Measurements from ENCODE around the gene ZNRF3. TPM values are rescaled to one million over a fixed set of nuclear protein-coding genes. Genes with fewer than 3 reads are reported as not detected.

ZNRF3 gene
- total and polyA plus RNA-seq, 4 donors, result 3.5 to 10.2 (median 6.9) TPM

DNA sequence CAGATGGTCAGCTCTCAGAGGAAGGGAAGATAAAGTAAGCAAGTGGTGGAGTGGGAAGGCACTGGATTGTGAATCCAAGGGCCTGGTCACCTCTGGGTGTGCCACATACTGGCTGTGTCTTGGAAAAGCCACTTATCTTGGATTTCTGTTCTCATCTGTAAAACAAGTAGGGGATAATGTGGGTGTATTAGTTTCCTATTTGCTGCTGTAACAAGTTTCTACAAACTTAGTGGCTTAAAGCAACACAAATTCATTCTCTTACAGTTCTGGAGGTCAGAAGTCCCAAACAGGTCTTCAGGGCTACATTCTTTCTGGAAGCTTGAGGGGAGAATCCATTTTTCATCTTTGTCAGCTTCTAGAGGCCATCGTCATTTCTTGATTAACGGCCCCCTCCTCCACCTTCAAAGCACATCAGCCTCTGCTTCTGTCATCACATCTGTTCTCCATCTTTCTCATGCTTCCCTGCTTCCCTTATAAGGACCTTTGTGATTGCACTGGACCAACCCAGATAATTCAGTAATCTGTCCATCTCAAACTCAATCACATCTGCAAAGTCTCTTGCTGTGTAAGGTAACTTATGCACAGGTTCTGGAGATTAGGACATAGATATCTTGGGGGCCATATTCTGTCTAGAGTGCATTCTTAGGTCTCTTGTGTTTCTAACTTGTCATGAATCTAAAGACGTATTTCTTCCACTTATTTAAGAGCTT is 102.4 kb downstream of the ZNRF3 start:
- no peak overlapping the region for H3K27ac ChIP-seq (ENCODE audit: low read depth in 1 of 2, low read length in 1 of 2)
- peaks cover 0 to 9% (median 2%) of the 10 kb centered on the region in 4 donors for H3K36me3 ChIP-seq (ENCODE audit: control insufficient read depth in 4 of 4, insufficient read depth in 4 of 4, low read length in 4 of 4)
- no peak overlapping the region for H3K9ac ChIP-seq (ENCODE audit: insufficient read depth in 1 of 2, low read length in 2 of 2)
- TF ChIP-seq, protein P1, sequence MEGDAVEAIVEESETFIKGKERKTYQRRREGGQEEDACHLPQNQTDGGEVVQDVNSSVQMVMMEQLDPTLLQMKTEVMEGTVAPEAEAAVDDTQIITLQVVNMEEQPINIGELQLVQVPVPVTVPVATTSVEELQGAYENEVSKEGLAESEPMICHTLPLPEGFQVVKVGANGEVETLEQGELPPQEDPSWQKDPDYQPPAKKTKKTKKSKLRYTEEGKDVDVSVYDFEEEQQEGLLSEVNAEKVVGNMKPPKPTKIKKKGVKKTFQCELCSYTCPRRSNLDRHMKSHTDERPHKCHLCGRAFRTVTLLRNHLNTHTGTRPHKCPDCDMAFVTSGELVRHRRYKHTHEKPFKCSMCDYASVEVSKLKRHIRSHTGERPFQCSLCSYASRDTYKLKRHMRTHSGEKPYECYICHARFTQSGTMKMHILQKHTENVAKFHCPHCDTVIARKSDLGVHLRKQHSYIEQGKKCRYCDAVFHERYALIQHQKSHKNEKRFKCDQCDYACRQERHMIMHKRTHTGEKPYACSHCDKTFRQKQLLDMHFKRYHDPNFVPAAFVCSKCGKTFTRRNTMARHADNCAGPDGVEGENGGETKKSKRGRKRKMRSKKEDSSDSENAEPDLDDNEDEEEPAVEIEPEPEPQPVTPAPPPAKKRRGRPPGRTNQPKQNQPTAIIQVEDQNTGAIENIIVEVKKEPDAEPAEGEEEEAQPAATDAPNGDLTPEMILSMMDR (IDR thresholded peaks at IDR 0.05; ENCODE audit: control extremely low read depth, extremely low read depth), result no peak
- ATAC-seq (ENCODE audit: insufficient read depth, low FRiP score), result no peak
- no peak overlapping the region for H3K4me3 ChIP-seq
- no peaks in the 10 kb centered on the region for H3K9me3 ChIP-seq (ENCODE audit: control insufficient read depth in 4 of 4, insufficient read depth in 3 of 4, low read length in 3 of 4)
- peaks cover 0 to 23% (median 16%) of the 10 kb centered on the region in 5 donors for H3K4me1 ChIP-seq (ENCODE audit: control insufficient read depth in 5 of 5, insufficient read depth in 5 of 5, low read length in 5 of 5)
- WGBS, 2 donors, result 57 to 86% methylated on average over 3 of the region's 3 CpGs
- H3K27me3 ChIP-seq (ENCODE audit: control insufficient read depth in 3 of 3, insufficient read depth in 3 of 3, low read length in 2 of 3), result no peaks in the 10 kb centered on the region
- DNase-seq, result no peak

DNA sequence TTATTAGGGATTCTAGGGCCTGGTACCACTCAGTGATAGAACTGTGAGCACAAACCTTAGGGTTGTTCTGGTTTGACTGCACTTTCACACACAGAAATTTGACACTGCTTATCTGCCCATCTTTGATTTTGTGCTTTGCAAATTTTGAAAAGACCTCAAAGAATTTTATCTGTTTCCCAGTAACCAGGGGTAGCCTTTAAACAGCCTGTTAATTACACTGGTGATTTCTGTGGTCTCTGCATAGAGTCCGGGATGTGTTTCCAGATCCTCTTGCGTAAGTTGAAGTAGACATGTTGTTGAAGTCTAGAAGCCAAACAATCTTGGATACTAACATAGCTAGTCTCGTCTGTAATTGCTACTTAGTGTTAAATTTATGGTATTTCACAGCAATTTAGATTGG is 103.0 kb downstream of the ZNRF3 start:
- Histone ChIP-seq H3K4me1 (ENCODE audit: control insufficient read depth in 5 of 5, insufficient read depth in 5 of 5, low read length in 5 of 5) (peaks cover 0 to 23% (median 16%) of the 10 kb centered on the region in 5 donors), H3K9ac (ENCODE audit: insufficient read depth in 1 of 2, low read length in 2 of 2) (no peak overlapping the region), H3K9me3 (ENCODE audit: control insufficient read depth in 4 of 4, insufficient read depth in 3 of 4, low read length in 3 of 4) (no peaks in the 10 kb centered on the region), H3K4me3 (no peak overlapping the region), H3K27ac (ENCODE audit: low read depth in 1 of 2, low read length in 1 of 2) (no peak overlapping the region), H3K27me3 (ENCODE audit: control insufficient read depth in 3 of 3, insufficient read depth in 3 of 3, low read length in 2 of 3) (no peaks in the 10 kb centered on the region), H3K36me3 (ENCODE audit: control insufficient read depth in 4 of 4, insufficient read depth in 4 of 4, low read length in 4 of 4) (peaks cover under 1 to 9% (median 2%) of the 10 kb centered on the region in 4 donors)
- TF ChIP-seq, protein P1 (IDR thresholded peaks at IDR 0.05; ENCODE audit: control extremely low read depth, extremely low read depth), result no peak
- DNase-seq (peak in 2 of 3 donors; percentile 55 to 67), ATAC-seq (ENCODE audit: insufficient read depth, low FRiP score) (no peak)
- 48 to 50% methylated on average over 3 of the region's 3 CpGs for WGBS, 2 donors

GRCh38 chr22:28988457-28988856 is 105.1 kb downstream of the ZNRF3 start:
- peak in 1 of 3 donors; percentile 53 for DNase-seq
- no peak overlapping the region for H3K27ac ChIP-seq (ENCODE audit: low read depth in 1 of 2, low read length in 1 of 2)
- H3K4me3 ChIP-seq, result no peak overlapping the region
- no peaks in the 10 kb centered on the region for H3K9me3 ChIP-seq (ENCODE audit: control insufficient read depth in 4 of 4, insufficient read depth in 3 of 4, low read length in 3 of 4)
- TF ChIP-seq, protein P1 (IDR thresholded peaks at IDR 0.05; ENCODE audit: control extremely low read depth, extremely low read depth), result no peak
- peaks cover 2 to 9% (median 2%) of the 10 kb centered on the region in 4 donors for H3K36me3 ChIP-seq (ENCODE audit: control insufficient read depth in 4 of 4, insufficient read depth in 4 of 4, low read length in 4 of 4)
- no peaks in the 10 kb centered on the region for H3K27me3 ChIP-seq (ENCODE audit: control insufficient read depth in 3 of 3, insufficient read depth in 3 of 3, low read length in 2 of 3)
- peaks cover 0 to 34% (median 16%) of the 10 kb centered on the region in 5 donors for H3K4me1 ChIP-seq (ENCODE audit: control insufficient read depth in 5 of 5, insufficient read depth in 5 of 5, low read length in 5 of 5)
- 75 to 90% methylated on average over 4 of the region's 4 CpGs for WGBS, 2 donors
- H3K9ac ChIP-seq (ENCODE audit: insufficient read depth in 1 of 2, low read length in 2 of 2), result no peak overlapping the region
- ATAC-seq (ENCODE audit: insufficient read depth, low FRiP score), result no peak

All from lung (tissue), 12 donors.